Neural cell (in vitro differentiated cells): Measurements from ENCODE around the gene PALM3. TPM values are rescaled to one million over a fixed set of nuclear protein-coding genes. Genes with fewer than 3 reads are reported as not detected.

Experiments
- H2AFZ ChIP-seq: fragments of 200-600, 300-800 bp; sonication (generic), shearing (Covaris generic); 2 replicates; pipeline ENCODE4 v1.6.0; 2014; ENCODE audit warnings: low read depth, mild to moderate bottlenecking, antibody characterized with exemption, low read length, moderate library complexity
- H3F3A ChIP-seq: fragments of 200-600 bp; shearing (Covaris generic); 2 replicates; pipeline ENCODE4 v1.6.1; 2016; ENCODE audit warnings: mild to moderate bottlenecking, moderate library complexity, mixed read lengths, antibody characterized with exemption, low read length; ENCODE audit not compliant: insufficient read depth, poor library complexity, severe bottlenecking
- H3K27ac ChIP-seq: fragments of 200-600, 300-800 bp; sonication (generic), shearing (Covaris generic); 2 replicates; pipeline ENCODE4 v1.5.1; 2014; ENCODE audit warnings: mild to moderate bottlenecking, low read length, moderate library complexity
- H3K27me3 ChIP-seq: fragments of 300-800, 200-600 bp; sonication (generic), shearing (Covaris generic); 2 replicates; pipeline ENCODE4 v1.6.0; 2014; ENCODE audit warnings: mild to moderate bottlenecking, low read depth, low read length, moderate library complexity; ENCODE audit not compliant: insufficient read depth
- H3K36me3 ChIP-seq: fragments of 300-800, 200-600 bp; sonication (generic), shearing (Covaris generic); 2 replicates; pipeline ENCODE4 v1.5.1; 2014; ENCODE audit warnings: mild to moderate bottlenecking, antibody characterized with exemption, low read length, moderate library complexity; ENCODE audit not compliant: insufficient read depth
- H3K4me2 ChIP-seq: fragments of 300-800, 200-600 bp; sonication (generic), shearing (Covaris generic); 2 replicates; pipeline ENCODE4 v1.6.0; 2014; ENCODE audit warnings: mild to moderate bottlenecking, low read length
- H3K4me3 ChIP-seq: fragments of 300-800, 200-600 bp; sonication (generic), shearing (Covaris generic); 2 replicates; pipeline ENCODE4 v1.5.1; 2014; ENCODE audit warnings: mild to moderate bottlenecking, low read length, moderate library complexity
- H3K79me2 ChIP-seq: fragments of 200-600 bp; shearing (Covaris generic); replicated peaks from 2 replicates; pipeline ENCODE4 v1.6.0; 2014; ENCODE audit warnings: mild to moderate bottlenecking, low read length, moderate library complexity; ENCODE audit not compliant: insufficient read depth
- H3K9ac ChIP-seq: fragments of 300-800, 200-600 bp; sonication (generic), shearing (Covaris generic); 2 replicates; pipeline ENCODE4 v1.6.1; 2016; ENCODE audit warnings: mild to moderate bottlenecking, low read length, mixed read lengths
- H3K9me2 ChIP-seq: fragments of 200-600 bp; shearing (Covaris generic); 2 replicates; pipeline ENCODE4 v1.6.1; 2016; ENCODE audit warnings: mild to moderate bottlenecking, low read length, mixed read lengths; ENCODE audit not compliant: insufficient read depth
- H3K9me3 ChIP-seq: fragments of 200-600, 300-800 bp; sonication (generic), shearing (Covaris generic); 2 replicates; pipeline ENCODE4 v1.6.1; 2016; ENCODE audit warnings: mild to moderate bottlenecking, mixed run types, low read length, moderate library complexity, mixed read lengths
- H4K20me1 ChIP-seq: fragments of 200-600 bp; shearing (Covaris generic); 2 replicates; pipeline ENCODE4 v1.6.1; 2016; ENCODE audit warnings: mild to moderate bottlenecking, mixed run types; ENCODE audit not compliant: insufficient read depth
- EP300 ChIP-seq: fragments of 450-650 bp; conservative IDR thresholded peaks from 2 replicates; pipeline ENCODE4 v1.6.1; 2014; ENCODE audit warnings: antibody characterized with exemption, mild to moderate bottlenecking, moderate library complexity; ENCODE audit not compliant: poor library complexity, severe bottlenecking
- EZH2 ChIP-seq: fragments of 200-600, 300-800 bp; shearing (Covaris generic), sonication (generic); IDR thresholded peaks from 2 replicates; pipeline ENCODE4 v1.6.1; 2014; ENCODE audit warnings: antibody characterized with exemption, low read length, borderline replicate concordance, mild to moderate bottlenecking; ENCODE audit not compliant: insufficient read depth, poor library complexity, severe bottlenecking
- MXI1 ChIP-seq: fragments of 450-650 bp; conservative IDR thresholded peaks from 2 replicates; pipeline ENCODE4 v1.6.1; 2014; ENCODE audit warnings: antibody characterized with exemption, mild to moderate bottlenecking; ENCODE audit not compliant: poor library complexity, severe bottlenecking
- POLR2AphosphoS5 ChIP-seq: IDR thresholded peaks from 2 replicates; pipeline ENCODE4 v1.6.1; 2012
- RAD21 ChIP-seq: fragments of 450-650 bp; conservative IDR thresholded peaks from 2 replicates; pipeline ENCODE4 v1.6.1; 2014; ENCODE audit warnings: antibody characterized with exemption, mild to moderate bottlenecking, moderate library complexity
- SMC3 ChIP-seq: fragments of 450-650 bp; conservative IDR thresholded peaks from 2 replicates; pipeline ENCODE4 v1.6.1; 2014; ENCODE audit warnings: antibody characterized with exemption, mild to moderate bottlenecking, moderate library complexity; ENCODE audit not compliant: poor library complexity
- TAF1 ChIP-seq: IDR thresholded peaks from 2 replicates; pipeline ENCODE4 v1.6.1; 2012; ENCODE audit warnings: low read depth
- polyA plus RNA-seq: library from polyadenylated mRNA; depleted of rRNA; stranded (reverse); fragments of >200 nt; gene quantifications from 2 replicates; pipeline ENCODE4 v1.2.3, GENCODE V29; 2014
- TF ChIP-seq, protein P1 (sequence below): IDR thresholded peaks from 2 replicates; pipeline ENCODE4 v1.6.1; 2012; ENCODE audit warnings: borderline replicate concordance
- TF ChIP-seq, protein P2 (sequence below): fragments of 450-650 bp; IDR thresholded peaks from 2 replicates; pipeline ENCODE4 v1.5.1; 2014; ENCODE audit warnings: antibody characterized with exemption, mild to moderate bottlenecking, moderate library complexity; ENCODE audit not compliant: poor library complexity, severe bottlenecking

PALM3 gene
- polyA plus RNA-seq, 1 donor from 2014 or later: 0.33 TPM

DNA sequence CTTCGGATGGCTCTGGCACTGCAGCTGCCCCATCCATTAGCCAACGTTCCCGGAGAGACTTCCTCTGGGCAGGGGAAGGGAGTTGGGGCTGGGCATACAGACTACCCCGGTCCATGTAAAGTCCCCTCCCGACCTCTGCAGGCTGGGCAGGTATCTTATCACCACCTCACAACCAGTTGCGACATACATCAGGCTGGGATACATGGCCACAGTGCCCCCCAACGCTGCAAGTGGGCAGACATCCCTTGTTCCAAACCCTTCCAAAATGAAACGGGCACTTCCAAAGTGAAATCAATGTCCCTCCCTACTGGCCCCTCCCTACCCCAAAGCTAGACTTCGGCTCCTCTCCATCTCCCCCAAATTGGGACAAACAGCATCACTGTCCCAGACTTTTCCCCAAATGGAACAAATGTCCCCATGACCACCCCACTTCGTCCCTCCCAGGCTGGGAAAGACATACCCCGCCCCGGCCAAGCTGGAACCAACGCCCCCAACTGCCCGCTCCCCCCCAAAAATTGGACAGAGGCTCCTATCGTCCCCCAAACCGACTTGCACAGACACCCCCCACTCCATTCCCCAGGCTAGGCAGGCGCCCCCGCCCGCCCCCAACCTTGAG lies 5.0 kb downstream of the PALM3 start:
- Histone ChIP-seq H3K9me2 (no peaks in the 10 kb centered on the region), H3K4me3 (peak overlapping the region; percentile 59), H4K20me1 (no peaks in the 10 kb centered on the region), H2AFZ (no peak overlapping the region), H3K27ac (no peak overlapping the region), H3K9ac (peak overlapping the region; percentile 12), H3K36me3 (no peaks in the 10 kb centered on the region), H3K4me2 (no peak overlapping the region), H3K9me3 (no peaks in the 10 kb centered on the region), H3K79me2 (no peaks in the 10 kb centered on the region), H3F3A (no peaks in the 10 kb centered on the region), H3K27me3 (peaks cover 18% of the 10 kb centered on the region)
- TF ChIP-seq MXI1 (no peak), RAD21 (no peak), EZH2 (no peak), EP300 (no peak), SMC3 (no peak), POLR2AphosphoS5 (no peak), TAF1 (no peak)
- TF ChIP-seq, protein P1, sequence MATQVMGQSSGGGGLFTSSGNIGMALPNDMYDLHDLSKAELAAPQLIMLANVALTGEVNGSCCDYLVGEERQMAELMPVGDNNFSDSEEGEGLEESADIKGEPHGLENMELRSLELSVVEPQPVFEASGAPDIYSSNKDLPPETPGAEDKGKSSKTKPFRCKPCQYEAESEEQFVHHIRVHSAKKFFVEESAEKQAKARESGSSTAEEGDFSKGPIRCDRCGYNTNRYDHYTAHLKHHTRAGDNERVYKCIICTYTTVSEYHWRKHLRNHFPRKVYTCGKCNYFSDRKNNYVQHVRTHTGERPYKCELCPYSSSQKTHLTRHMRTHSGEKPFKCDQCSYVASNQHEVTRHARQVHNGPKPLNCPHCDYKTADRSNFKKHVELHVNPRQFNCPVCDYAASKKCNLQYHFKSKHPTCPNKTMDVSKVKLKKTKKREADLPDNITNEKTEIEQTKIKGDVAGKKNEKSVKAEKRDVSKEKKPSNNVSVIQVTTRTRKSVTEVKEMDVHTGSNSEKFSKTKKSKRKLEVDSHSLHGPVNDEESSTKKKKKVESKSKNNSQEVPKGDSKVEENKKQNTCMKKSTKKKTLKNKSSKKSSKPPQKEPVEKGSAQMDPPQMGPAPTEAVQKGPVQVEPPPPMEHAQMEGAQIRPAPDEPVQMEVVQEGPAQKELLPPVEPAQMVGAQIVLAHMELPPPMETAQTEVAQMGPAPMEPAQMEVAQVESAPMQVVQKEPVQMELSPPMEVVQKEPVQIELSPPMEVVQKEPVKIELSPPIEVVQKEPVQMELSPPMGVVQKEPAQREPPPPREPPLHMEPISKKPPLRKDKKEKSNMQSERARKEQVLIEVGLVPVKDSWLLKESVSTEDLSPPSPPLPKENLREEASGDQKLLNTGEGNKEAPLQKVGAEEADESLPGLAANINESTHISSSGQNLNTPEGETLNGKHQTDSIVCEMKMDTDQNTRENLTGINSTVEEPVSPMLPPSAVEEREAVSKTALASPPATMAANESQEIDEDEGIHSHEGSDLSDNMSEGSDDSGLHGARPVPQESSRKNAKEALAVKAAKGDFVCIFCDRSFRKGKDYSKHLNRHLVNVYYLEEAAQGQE: no peak
- TF ChIP-seq, protein P2, sequence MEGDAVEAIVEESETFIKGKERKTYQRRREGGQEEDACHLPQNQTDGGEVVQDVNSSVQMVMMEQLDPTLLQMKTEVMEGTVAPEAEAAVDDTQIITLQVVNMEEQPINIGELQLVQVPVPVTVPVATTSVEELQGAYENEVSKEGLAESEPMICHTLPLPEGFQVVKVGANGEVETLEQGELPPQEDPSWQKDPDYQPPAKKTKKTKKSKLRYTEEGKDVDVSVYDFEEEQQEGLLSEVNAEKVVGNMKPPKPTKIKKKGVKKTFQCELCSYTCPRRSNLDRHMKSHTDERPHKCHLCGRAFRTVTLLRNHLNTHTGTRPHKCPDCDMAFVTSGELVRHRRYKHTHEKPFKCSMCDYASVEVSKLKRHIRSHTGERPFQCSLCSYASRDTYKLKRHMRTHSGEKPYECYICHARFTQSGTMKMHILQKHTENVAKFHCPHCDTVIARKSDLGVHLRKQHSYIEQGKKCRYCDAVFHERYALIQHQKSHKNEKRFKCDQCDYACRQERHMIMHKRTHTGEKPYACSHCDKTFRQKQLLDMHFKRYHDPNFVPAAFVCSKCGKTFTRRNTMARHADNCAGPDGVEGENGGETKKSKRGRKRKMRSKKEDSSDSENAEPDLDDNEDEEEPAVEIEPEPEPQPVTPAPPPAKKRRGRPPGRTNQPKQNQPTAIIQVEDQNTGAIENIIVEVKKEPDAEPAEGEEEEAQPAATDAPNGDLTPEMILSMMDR: no peak

DNA sequence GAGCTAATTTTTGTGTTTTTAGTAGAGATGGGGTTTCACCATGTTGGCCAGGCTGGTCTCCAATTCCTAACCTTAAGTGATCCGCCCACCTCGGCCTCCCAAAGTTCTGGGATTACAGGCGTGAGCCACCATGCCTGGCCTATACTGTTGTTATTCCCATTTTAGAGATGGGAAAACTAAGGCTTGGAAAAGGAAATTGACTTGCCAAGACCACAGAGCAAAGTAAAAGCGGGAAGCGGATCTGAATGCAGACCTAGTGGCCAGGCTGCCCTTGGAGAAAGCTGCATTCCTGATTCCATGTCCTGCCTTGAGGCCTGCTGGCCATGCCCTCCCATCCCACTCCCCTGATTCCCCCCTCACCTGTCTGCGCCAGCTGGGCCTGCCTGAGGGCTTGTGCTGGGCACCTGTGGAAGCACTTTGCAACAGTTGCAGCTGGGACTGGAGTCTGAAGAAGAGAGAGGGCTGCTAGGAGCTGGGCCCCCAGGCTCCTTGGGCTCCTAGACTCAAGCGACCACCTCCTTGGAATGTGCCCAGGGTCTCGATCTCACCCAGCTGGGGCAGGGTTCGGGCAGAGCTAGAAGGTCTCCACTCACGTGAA lies 5.7 kb downstream of the PALM3 start:
- H2AFZ ChIP-seq: no peak overlapping the region
- no peaks in the 10 kb centered on the region for H3K9me2 ChIP-seq
- no peak overlapping the region for H3K27ac ChIP-seq
- peaks cover 18% of the 10 kb centered on the region for H3K27me3 ChIP-seq
- H3K9me3 ChIP-seq: no peaks in the 10 kb centered on the region
- no peak overlapping the region for H3K4me3 ChIP-seq
- no peak overlapping the region for H3K9ac ChIP-seq
- TF ChIP-seq EZH2: no peak
- H3K79me2 ChIP-seq: no peaks in the 10 kb centered on the region
- no peak overlapping the region for H3K4me2 ChIP-seq
- no peaks in the 10 kb centered on the region for H3K36me3 ChIP-seq
- H3F3A ChIP-seq: no peaks in the 10 kb centered on the region
- H4K20me1 ChIP-seq: no peaks in the 10 kb centered on the region
